Cardiac muscle cell (in vitro differentiated cells and primary cell): ENCODE data around the gene UGT1A10. TPM values are rescaled to one million over a fixed set of nuclear protein-coding genes. Genes with fewer than 3 reads are reported as not detected.

Experiments
- DNase-seq, 2 donors: peaks; one replicate each; pipeline versions ENCODE4 v3.0.0 to v3.0.0-alpha.2; 2010 to 2017; ENCODE audit warnings: low read depth in 1 of 2, low spot score in 1 of 2
- H3K27ac ChIP-seq: fragments of 200-600 bp; sonication (generic); 2 replicates; pipeline ENCODE4 v1.5.1; 2016
- H3K27me3 ChIP-seq: fragments of 200-600 bp; sonication (generic); 2 replicates; pipeline ENCODE4 v1.6.0; 2016; ENCODE audit warnings: control low read depth
- H3K36me3 ChIP-seq: fragments of 200-600 bp; sonication (generic); 2 replicates; pipeline ENCODE4 v1.5.1; 2016; ENCODE audit warnings: control low read depth
- H3K4me1 ChIP-seq: fragments of 200-600 bp; sonication (generic); 2 replicates; pipeline ENCODE4 v1.8.1; 2017; ENCODE audit warnings: low read depth, mild to moderate bottlenecking, mixed run types
- H3K4me3 ChIP-seq: fragments of 200-600 bp; sonication (generic); 2 replicates; pipeline ENCODE4 v1.5.1; 2016; ENCODE audit warnings: mild to moderate bottlenecking
- H3K9me3 ChIP-seq: fragments of 200-600 bp; sonication (generic); 2 replicates; pipeline ENCODE4 v1.5.1; 2017; ENCODE audit warnings: low read depth, mild to moderate bottlenecking, control low read depth
- polyA plus RNA-seq: library from polyadenylated mRNA; unstranded; fragments of >200 nt; fragmentation: Nextera tagmentation; extraction: Ambion mirVana; gene quantifications from 2 replicates; pipeline ENCODE4 v1.2.1, GENCODE V29; 2016
- total RNA-seq: library from RNA; depleted of rRNA; stranded (reverse); fragments of >200 nt; gene quantifications from 2 replicates; pipeline ENCODE4 v1.2.3, GENCODE V29; 2016
- TF ChIP-seq, protein P1 (sequence below): IDR thresholded peaks from 2 replicates; pipeline ENCODE4 v1.5.1; 2012; ENCODE audit warnings: low read depth, mild to moderate bottlenecking, low read length

Gene UGT1A10
- total and polyA plus RNA-seq, 2 experiments from 2014 or later, result not detected

DNA sequence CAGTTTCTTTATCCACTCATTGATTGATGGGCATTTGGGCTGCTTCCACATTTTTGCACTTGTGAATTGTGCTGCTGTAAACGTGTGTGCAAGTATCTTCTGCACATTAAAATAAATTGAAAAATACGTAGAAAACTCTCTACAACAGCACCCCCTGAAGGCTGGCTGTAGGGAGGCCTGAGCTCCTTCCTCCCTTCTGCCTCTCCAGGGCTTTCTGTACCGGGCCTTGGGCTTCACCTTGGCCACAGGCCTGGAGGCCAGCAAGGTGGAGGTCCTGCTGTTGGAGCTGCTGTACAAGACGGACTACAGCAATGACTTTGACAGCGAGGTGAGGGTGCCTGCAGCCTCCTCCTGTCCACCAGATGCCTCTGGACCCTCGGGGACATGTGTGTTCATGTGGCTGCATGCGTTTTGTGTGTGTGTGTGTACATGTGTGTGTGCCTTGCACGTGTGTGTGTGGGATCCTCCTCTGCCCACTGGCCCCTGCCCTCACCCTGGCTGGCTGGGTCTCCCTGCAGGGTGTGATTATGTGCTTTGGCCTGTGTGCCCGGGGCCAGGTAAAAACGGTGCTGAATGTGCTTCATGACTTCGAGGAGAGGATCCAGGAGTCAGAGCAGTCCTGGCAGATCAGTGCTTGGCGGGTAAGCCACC lies 171.1 kb downstream of the UGT1A10 start:
- Histone ChIP-seq H3K9me3 (no peaks in the 10 kb centered on the region), H3K27me3 (no peaks in the 10 kb centered on the region), H3K36me3 (no peaks in the 10 kb centered on the region), H3K4me3 (no peak overlapping the region), H3K4me1 (no peaks in the 10 kb centered on the region), H3K27ac (no peak overlapping the region)
- no peak for DNase-seq
- TF ChIP-seq, protein P1, sequence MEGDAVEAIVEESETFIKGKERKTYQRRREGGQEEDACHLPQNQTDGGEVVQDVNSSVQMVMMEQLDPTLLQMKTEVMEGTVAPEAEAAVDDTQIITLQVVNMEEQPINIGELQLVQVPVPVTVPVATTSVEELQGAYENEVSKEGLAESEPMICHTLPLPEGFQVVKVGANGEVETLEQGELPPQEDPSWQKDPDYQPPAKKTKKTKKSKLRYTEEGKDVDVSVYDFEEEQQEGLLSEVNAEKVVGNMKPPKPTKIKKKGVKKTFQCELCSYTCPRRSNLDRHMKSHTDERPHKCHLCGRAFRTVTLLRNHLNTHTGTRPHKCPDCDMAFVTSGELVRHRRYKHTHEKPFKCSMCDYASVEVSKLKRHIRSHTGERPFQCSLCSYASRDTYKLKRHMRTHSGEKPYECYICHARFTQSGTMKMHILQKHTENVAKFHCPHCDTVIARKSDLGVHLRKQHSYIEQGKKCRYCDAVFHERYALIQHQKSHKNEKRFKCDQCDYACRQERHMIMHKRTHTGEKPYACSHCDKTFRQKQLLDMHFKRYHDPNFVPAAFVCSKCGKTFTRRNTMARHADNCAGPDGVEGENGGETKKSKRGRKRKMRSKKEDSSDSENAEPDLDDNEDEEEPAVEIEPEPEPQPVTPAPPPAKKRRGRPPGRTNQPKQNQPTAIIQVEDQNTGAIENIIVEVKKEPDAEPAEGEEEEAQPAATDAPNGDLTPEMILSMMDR, result no peak

DNA sequence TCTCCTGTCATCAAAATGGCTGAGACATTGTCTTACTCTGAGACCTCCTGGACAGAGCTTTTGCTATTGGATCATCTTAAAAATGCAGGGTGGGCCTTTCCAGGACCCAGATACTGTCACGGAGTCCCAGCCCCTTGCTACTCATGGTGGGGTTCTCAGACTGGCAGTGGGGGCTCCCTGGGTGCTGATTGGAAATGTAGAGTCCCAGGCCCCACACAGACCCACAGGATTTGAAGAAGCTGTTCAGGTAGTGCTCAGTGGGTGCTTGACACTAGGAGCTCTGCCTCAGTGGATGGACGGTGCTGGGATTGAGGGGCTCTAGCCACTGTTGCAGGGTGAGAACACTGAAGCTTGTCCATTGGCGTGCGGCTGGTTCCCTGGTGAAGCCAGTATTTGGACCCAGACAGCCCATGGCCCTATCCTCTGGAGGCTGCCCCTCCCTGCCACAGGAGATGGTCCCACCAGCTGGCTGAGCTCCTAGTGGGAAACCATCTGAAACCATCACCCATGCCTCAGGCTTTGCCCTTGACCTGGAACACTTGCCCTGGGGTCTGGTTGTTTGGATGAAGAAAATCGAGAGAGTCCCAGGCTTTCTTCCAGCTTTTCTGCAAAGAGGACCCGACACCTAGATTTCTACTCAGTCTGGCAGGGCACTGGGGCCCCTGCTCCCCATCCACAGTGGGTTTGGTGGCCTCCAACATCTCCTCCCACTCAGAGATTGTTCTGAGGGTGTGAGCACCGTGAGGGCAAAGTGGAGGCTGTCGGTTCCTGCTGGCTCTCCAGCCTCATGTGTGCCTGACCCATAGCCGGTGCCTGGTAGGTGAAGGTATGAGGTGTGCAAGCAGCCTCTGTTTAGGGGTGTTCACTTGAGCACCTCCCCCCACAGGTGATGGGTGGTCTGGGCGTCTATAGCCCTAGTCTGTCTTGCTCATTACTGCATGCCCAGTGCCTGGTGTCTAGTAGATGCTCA lies 172.0 kb downstream of the UGT1A10 start:
- Histone ChIP-seq H3K27me3 (no peaks in the 10 kb centered on the region), H3K4me1 (no peaks in the 10 kb centered on the region), H3K4me3 (no peak overlapping the region), H3K36me3 (no peaks in the 10 kb centered on the region), H3K9me3 (no peaks in the 10 kb centered on the region), H3K27ac (no peak overlapping the region)
- DNase-seq, result no peak
- TF ChIP-seq, protein P1, result no peak

DNA sequence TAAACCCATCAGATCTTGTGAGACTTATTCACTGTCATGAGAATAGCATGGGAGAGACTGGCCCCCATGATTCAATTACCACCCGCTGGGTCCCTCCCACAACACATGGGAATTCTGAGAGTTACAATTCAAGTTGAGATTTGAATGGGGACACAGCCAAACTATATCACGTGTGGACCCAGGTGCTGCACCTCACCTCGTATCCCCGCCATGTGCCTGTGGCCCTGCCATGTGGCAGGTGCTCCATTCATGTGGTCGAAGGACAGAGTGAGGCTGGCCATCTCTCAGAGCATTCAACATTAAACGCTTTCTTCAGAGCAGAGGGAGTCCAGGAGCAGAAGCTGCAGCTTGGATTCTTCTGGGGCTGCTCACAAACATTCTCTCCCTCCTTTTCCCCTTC lies 174.1 kb downstream of the UGT1A10 start:
- H3K9me3 ChIP-seq, result no peaks in the 10 kb centered on the region
- no peak for DNase-seq
- no peak overlapping the region for H3K27ac ChIP-seq
- TF ChIP-seq, protein P1, result no peak
- no peaks in the 10 kb centered on the region for H3K36me3 ChIP-seq
- no peak overlapping the region for H3K4me3 ChIP-seq
- no peaks in the 10 kb centered on the region for H3K4me1 ChIP-seq
- no peaks in the 10 kb centered on the region for H3K27me3 ChIP-seq

DNA sequence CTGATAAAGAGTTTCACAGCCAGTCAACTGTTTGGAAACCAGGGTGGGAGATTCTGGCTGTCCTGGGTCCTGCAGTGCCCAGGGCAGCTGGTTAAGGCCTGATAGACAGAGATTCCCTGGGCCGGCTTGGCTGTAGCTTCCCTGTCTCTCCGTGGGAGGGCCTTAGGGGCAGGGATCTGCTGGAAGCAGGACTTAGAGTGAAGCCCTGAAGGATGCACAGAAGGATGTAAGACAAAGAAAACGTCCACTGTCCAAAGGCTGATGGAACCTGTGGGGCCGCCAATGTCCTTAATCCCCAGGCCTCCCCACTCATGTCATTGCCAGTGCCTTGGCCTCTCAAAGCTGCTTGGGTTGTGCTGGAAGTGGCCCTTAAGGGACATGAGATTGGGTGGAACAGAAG lies 174.8 kb downstream of the UGT1A10 start:
- Histone ChIP-seq H3K4me1 (no peaks in the 10 kb centered on the region), H3K27ac (no peak overlapping the region), H3K9me3 (no peaks in the 10 kb centered on the region), H3K36me3 (no peaks in the 10 kb centered on the region), H3K4me3 (no peak overlapping the region), H3K27me3 (no peaks in the 10 kb centered on the region)
- no peak for DNase-seq
- TF ChIP-seq, protein P1, result no peak

DNA sequence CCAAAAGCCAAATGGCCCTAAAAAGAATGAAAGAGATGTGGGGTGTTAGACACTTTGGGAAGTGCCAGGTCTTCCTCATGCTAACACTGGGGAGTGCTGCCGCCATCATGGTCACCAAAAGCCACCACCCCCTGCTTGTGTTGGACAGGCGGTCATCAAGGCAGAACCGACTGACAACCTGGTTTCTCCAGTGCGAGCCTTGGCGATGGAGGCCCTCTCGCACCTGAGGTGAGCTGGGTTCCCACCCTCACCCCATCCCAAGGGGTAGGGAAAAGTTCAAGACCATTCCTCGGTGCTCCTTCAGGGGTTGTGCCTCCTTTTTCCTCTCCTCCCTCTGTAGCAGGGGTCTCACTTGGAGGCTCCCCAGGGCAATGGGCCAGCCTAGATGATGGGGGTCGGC lies 175.5 kb downstream of the UGT1A10 start:
- Histone ChIP-seq H3K9me3 (no peaks in the 10 kb centered on the region), H3K27ac (no peak overlapping the region), H3K27me3 (no peaks in the 10 kb centered on the region), H3K4me1 (no peaks in the 10 kb centered on the region), H3K4me3 (no peak overlapping the region), H3K36me3 (no peaks in the 10 kb centered on the region)
- DNase-seq, result no peak
- TF ChIP-seq, protein P1, result no peak
